HCT116 (cell line): ENCODE measurements around the gene TREM2. TPM values are rescaled to one million over a fixed set of nuclear protein-coding genes. Genes with fewer than 3 reads are reported as not detected.

Experiments used
- ATAC-seq: fragments of 200-7000 bp; cut with Tn5 transposase; 2 replicates; pipeline ENCODE4 v1.9.1; 2020; ENCODE audit warnings: mild to moderate bottlenecking, moderate library complexity
- BruUV-seq: library from RNA; stranded (reverse); fragments of 400-500 nt; replicated peaks from 2 replicates; lab custom pipeline; 2021; lab: Mats Ljungman, UMichigan
- CTCF ChIA-PET: fragments of 300-600 bp; sonication (Branson Sonifier 250); formaldehyde crosslinking; loops from one replicate; lab custom pipeline; 2021; ENCODE audit warnings: antibody characterized with exemption; lab: Charles Lee
- POLR2A ChIA-PET: fragments of 300-600, 350-600 bp; sonication (Branson Sonifier 250); formaldehyde crosslinking; loops from one replicate; lab custom pipeline; 2021; ENCODE audit warnings: antibody characterized with exemption; lab: Charles Lee
- RAD21 ChIA-PET, 2 experiments: fragments of 300-600 bp; sonication (Branson Sonifier 250); formaldehyde crosslinking; loops; one replicate each; lab custom pipeline; 2023; ENCODE audit warnings: low total read pairs in 2 of 2; ENCODE audit not compliant: uncharacterized antibody in 2 of 2, unreplicated experiment in 2 of 2, low non-redundant PET in 1 of 2; lab: Charles Lee
- DNase-seq: peaks from one replicate; pipeline ENCODE4 v3.0.0-alpha.2; 2010; ENCODE audit warnings: low read depth, low spot score
- H2AFZ ChIP-seq: fragments of 200-600 bp; shearing (Covaris generic), sonication (generic); 2 replicates; pipeline ENCODE4 v1.6.1; 2017; ENCODE audit warnings: low read depth, mixed run types, mixed read lengths, antibody characterized with exemption, low read length; ENCODE audit not compliant: poor library complexity, severe bottlenecking
- H3K27ac ChIP-seq: 2 replicates; pipeline ENCODE4 v1.5.1; 2012; ENCODE audit warnings: low read depth, low read length
- H3K27me3 ChIP-seq: fragments of 200-600 bp; sonication (generic); 2 replicates; pipeline ENCODE4 v1.6.1; 2016; ENCODE audit warnings: mixed run types, low read length, mixed read lengths; ENCODE audit not compliant: insufficient read depth
- H3K36me3 ChIP-seq, 2 experiments: fragments of 200-500 bp in 1 of 2; fragments of 200-600 bp in 1 of 2; sonication (Bioruptor generic) in 1 of 2; sonication (generic) in 1 of 2; 2 replicates each; pipeline versions ENCODE4 v1.5.1 to v1.6.1; 2014 to 2016; ENCODE audit warnings: low read length in 2 of 2, inconsistent platforms in 1 of 2, mixed read lengths in 1 of 2, mixed run types in 1 of 2; ENCODE audit not compliant: insufficient read depth in 2 of 2, control insufficient read depth in 1 of 2
- H3K4me1 ChIP-seq, 2 experiments: fragments of 200-600 bp in 1 of 2; sonication (generic) in 1 of 2; 2 replicates each; pipeline versions ENCODE4 v1.5.1 to v1.6.1; 2012 to 2017; ENCODE audit warnings: low read length in 2 of 2, inconsistent platforms in 1 of 2, mild to moderate bottlenecking in 1 of 2, mixed read lengths in 1 of 2, mixed run types in 1 of 2, moderate library complexity in 1 of 2; ENCODE audit not compliant: insufficient read depth in 2 of 2, control insufficient read depth in 1 of 2
- H3K4me2 ChIP-seq: fragments of 200-600 bp; sonication (generic); 2 replicates; pipeline ENCODE4 v1.6.1; 2017; ENCODE audit warnings: mixed run types, low read length, mixed read lengths
- H3K4me3 ChIP-seq, 2 experiments: fragments of 200-600 bp in 1 of 2; sonication (generic) in 1 of 2; replicated peaks in 1 of 2; 2 replicates each; pipeline ENCODE4 v1.5.1; 2011 to 2016; ENCODE audit warnings: low read length in 2 of 2, control low read depth in 1 of 2, low read depth in 1 of 2, mild to moderate bottlenecking in 1 of 2, mixed read lengths in 1 of 2, mixed run types in 1 of 2
- H3K79me2 ChIP-seq: fragments of 200-600 bp; sonication (generic); 2 replicates; pipeline ENCODE4 v1.6.1; 2017; ENCODE audit warnings: mild to moderate bottlenecking, mixed run types, low read length, moderate library complexity, mixed read lengths; ENCODE audit not compliant: insufficient read depth
- H3K9ac ChIP-seq: fragments of 200-600 bp; sonication (generic); 2 replicates; pipeline ENCODE4 v1.6.1; 2016; ENCODE audit warnings: low read length, mixed read lengths
- H3K9me2 ChIP-seq: fragments of 200-600 bp; sonication (generic), shearing (Covaris generic); 2 replicates; pipeline ENCODE4 v1.6.1; 2017; ENCODE audit warnings: mixed run types, mild to moderate bottlenecking, moderate library complexity; ENCODE audit not compliant: insufficient read depth
- H3K9me3 ChIP-seq, 2 experiments: fragments of 200-500 bp in 1 of 2; fragments of 200-600 bp in 1 of 2; sonication (Bioruptor generic) in 1 of 2; sonication (generic) in 1 of 2; 2 replicates each; pipeline ENCODE4 v1.6.1; 2014 to 2017; ENCODE audit warnings: low read length in 2 of 2, mixed read lengths in 2 of 2, inconsistent platforms in 1 of 2, low read depth in 1 of 2, mild to moderate bottlenecking in 1 of 2, mixed run types in 1 of 2, moderate library complexity in 1 of 2; ENCODE audit not compliant: control insufficient read depth in 1 of 2, insufficient read depth in 1 of 2
- H4K20me1 ChIP-seq: fragments of 200-600 bp; sonication (generic), shearing (Covaris generic); 2 replicates; pipeline ENCODE4 v1.6.1; 2017; ENCODE audit warnings: mixed run types, mild to moderate bottlenecking, moderate library complexity; ENCODE audit not compliant: insufficient read depth
- ATF3 ChIP-seq: IDR thresholded peaks from 2 replicates; pipeline ENCODE4 v1.6.1; 2012
- CBX3 ChIP-seq: IDR thresholded peaks from 2 replicates; pipeline ENCODE4 v1.6.1; 2012; ENCODE audit warnings: low read depth
- CEBPB ChIP-seq: IDR thresholded peaks from 2 replicates; pipeline ENCODE4 v1.6.1; 2012; ENCODE audit warnings: low read depth
- CTCF ChIP-seq, 3 experiments: fragments of 200-600 bp in 1 of 3; sonication (generic) in 1 of 3; IDR thresholded peaks in 2 of 3; conservative IDR thresholded peaks in 1 of 3; 2 replicates each; pipeline ENCODE4 v1.5.1; 2012 to 2017; ENCODE audit warnings: low read depth in 2 of 3, low read length in 2 of 3, antibody characterized with exemption in 1 of 3, borderline replicate concordance in 1 of 3, control low read depth in 1 of 3, mild to moderate bottlenecking in 1 of 3, mixed read lengths in 1 of 3, mixed run types in 1 of 3, moderate library complexity in 1 of 3; ENCODE audit not compliant: insufficient read depth in 1 of 3
- EGR1 ChIP-seq: IDR thresholded peaks from 2 replicates; pipeline ENCODE4 v1.6.1; 2012; ENCODE audit warnings: low read depth
- ELF1 ChIP-seq: IDR thresholded peaks from 2 replicates; pipeline ENCODE4 v1.6.1; 2012; ENCODE audit warnings: low read depth, borderline replicate concordance
- EZH2phosphoT487 ChIP-seq: fragments of 200-600 bp; IDR thresholded peaks from 2 replicates; pipeline ENCODE4 v1.6.1; 2018; ENCODE audit warnings: antibody characterized with exemption, borderline replicate concordance
- JUND ChIP-seq: IDR thresholded peaks from 2 replicates; pipeline ENCODE4 v1.6.1; 2012
- MAX ChIP-seq: IDR thresholded peaks from 2 replicates; pipeline ENCODE4 v1.6.1; 2012
- POLR2AphosphoS5 ChIP-seq: IDR thresholded peaks from 2 replicates; pipeline ENCODE4 v1.6.1; 2011; ENCODE audit warnings: mild to moderate bottlenecking, low read depth, low read length, moderate library complexity
- RAD21 ChIP-seq: IDR thresholded peaks from 2 replicates; pipeline ENCODE4 v1.6.1; 2012; ENCODE audit warnings: low read depth, mild to moderate bottlenecking
- SIN3A ChIP-seq: IDR thresholded peaks from 2 replicates; pipeline ENCODE4 v1.6.1; 2012; ENCODE audit warnings: low read depth
- SRF ChIP-seq: IDR thresholded peaks from 2 replicates; pipeline ENCODE4 v1.6.1; 2012; ENCODE audit warnings: low read depth
- ZBTB33 ChIP-seq: IDR thresholded peaks from 2 replicates; pipeline ENCODE4 v1.6.1; 2011; ENCODE audit warnings: mild to moderate bottlenecking, low read length, moderate library complexity; ENCODE audit not compliant: insufficient replicate concordance; ENCODE audit errors: extremely low read depth
- ZNF274 ChIP-seq: fragments of 200-500 bp; sonication (Bioruptor generic); IDR thresholded peaks from 2 replicates; pipeline ENCODE4 v1.6.1; 2014; ENCODE audit warnings: mild to moderate bottlenecking, low read depth, low read length, inconsistent platforms
- intact Hi-C: fragments of 100-400 bp; cut with micrococcal nuclease; formaldehyde crosslinking; loops from 2 replicates; pipeline ENCODE4 v1.10.0; 2022
- total RNA-seq: library from RNA; stranded (reverse); gene quantifications from one replicate; pipeline ENCODE4 v1.2.1, GENCODE V29; 2021; ENCODE audit not compliant: unreplicated experiment

The TREM2 gene
- total RNA-seq, 1 experiment from 2014 or later, result not detected

GRCh38 chr6:41194386-41194785 is 31.5 kb upstream of the TREM2 start:
- Histone ChIP-seq H3K4me2 (no peak overlapping the region), H4K20me1 (no peaks in the 10 kb centered on the region), H3K36me3 (no peaks in the 10 kb centered on the region), H3K9me2 (no peaks in the 10 kb centered on the region), H3K27ac (no peak overlapping the region), H3K9me3 (peaks cover 3 to 8% of the 10 kb centered on the region in 2 experiments; a peak in 2 of 4 replicates), H3K79me2 (no peaks in the 10 kb centered on the region), H3K9ac (no peak overlapping the region), H3K27me3 (peaks cover 39% of the 10 kb centered on the region), H3K4me1 (no peaks in the 10 kb centered on the region), H3K4me3 (no peak overlapping the region), H2AFZ (no peak overlapping the region)
- no TSS peak for BruUV-seq
- CTCF ChIA-PET, result no interaction called here
- RAD21 ChIA-PET, result no interaction called here
- DNase-seq (no peak), ATAC-seq (no peak)
- intact Hi-C loops, result no loop called here
- TF ChIP-seq CTCF (IDR thresholded peaks at IDR 0.05 in 2 of 3, conservative IDR thresholded peaks at IDR 0.05 in 1 of 3; ENCODE audit: borderline replicate concordance in 1 of 3, insufficient read depth in 1 of 3, low read depth in 2 of 3, low read length in 2 of 3) (no peak), EGR1 (no peak), POLR2AphosphoS5 (no peak), SRF (no peak), ZNF274 (no peak), JUND (no peak), ATF3 (no peak)
- POLR2A ChIA-PET, result no interaction called here

GRCh38 chr6:41193884-41194283 is 31.0 kb upstream of the TREM2 start:
- no peaks in the 10 kb centered on the region for H3K36me3 ChIP-seq
- ATAC-seq (no peak), DNase-seq (no peak)
- no peak overlapping the region for H3K9ac ChIP-seq
- CTCF ChIA-PET, result no interaction called here
- no peaks in the 10 kb centered on the region for H3K4me1 ChIP-seq
- intact Hi-C loops, result no loop called here
- H4K20me1 ChIP-seq, result no peaks in the 10 kb centered on the region
- POLR2A ChIA-PET, result no interaction called here
- no peak overlapping the region for H2AFZ ChIP-seq
- peaks cover 3 to 8% of the 10 kb centered on the region in 2 experiments; a peak in 2 of 4 replicates for H3K9me3 ChIP-seq
- H3K4me3 ChIP-seq, result no peak overlapping the region
- no peaks in the 10 kb centered on the region for H3K79me2 ChIP-seq
- H3K4me2 ChIP-seq, result no peak overlapping the region
- H3K27ac ChIP-seq, result no peak overlapping the region
- RAD21 ChIA-PET, result no interaction called here
- BruUV-seq, result no TSS peak
- H3K27me3 ChIP-seq, result peaks cover 39% of the 10 kb centered on the region
- no peaks in the 10 kb centered on the region for H3K9me2 ChIP-seq
- TF ChIP-seq EZH2phosphoT487 (no peak), ZBTB33 (no peak), SIN3A (no peak), CTCF (IDR thresholded peaks at IDR 0.05 in 2 of 3, conservative IDR thresholded peaks at IDR 0.05 in 1 of 3; ENCODE audit: borderline replicate concordance in 1 of 3, insufficient read depth in 1 of 3, low read depth in 2 of 3, low read length in 2 of 3) (no peak), ELF1 (no peak), CBX3 (no peak), RAD21 (no peak), MAX (no peak), CEBPB (no peak)
